GM23248 (cell line): ENCODE results near the gene CDCP2. TPM values are rescaled to one million over a fixed set of nuclear protein-coding genes. Genes with fewer than 3 reads are reported as not detected.

Experiments used
- DNase-seq: peaks from one replicate; pipeline ENCODE4 v3.0.0-alpha.2; 2015
- H2AFZ ChIP-seq: fragments of 200-600 bp; sonication (generic); 2 replicates; pipeline ENCODE4 v1.6.1; 2016; ENCODE audit warnings: antibody characterized with exemption
- H3F3A ChIP-seq: fragments of 200-600 bp; sonication (generic); 2 replicates; pipeline ENCODE4 v1.6.1; 2016; ENCODE audit warnings: mild to moderate bottlenecking, antibody characterized with exemption, mixed run types; ENCODE audit not compliant: insufficient read depth
- H3K27ac ChIP-seq: fragments of 200-600 bp; sonication (generic); 2 replicates; pipeline ENCODE4 v1.5.1; 2016; ENCODE audit warnings: mild to moderate bottlenecking
- H3K27me3 ChIP-seq: fragments of 200-600 bp; sonication (generic); replicated peaks from 2 replicates; pipeline ENCODE4 v1.6.1; 2016; ENCODE audit warnings: mild to moderate bottlenecking; ENCODE audit not compliant: insufficient read depth
- H3K36me3 ChIP-seq: fragments of 200-600 bp; sonication (generic); 2 replicates; pipeline ENCODE4 v1.6.1; 2016; ENCODE audit warnings: low read depth, mild to moderate bottlenecking
- H3K4me1 ChIP-seq: fragments of 200-600 bp; sonication (generic); 2 replicates; pipeline ENCODE4 v1.6.1; 2016; ENCODE audit warnings: mild to moderate bottlenecking; ENCODE audit not compliant: insufficient read depth
- H3K4me2 ChIP-seq: fragments of 200-600 bp; sonication (generic); one replicate; pipeline ENCODE4 v1.6.1; 2016; ENCODE audit warnings: mild to moderate bottlenecking; ENCODE audit not compliant: unreplicated experiment
- H3K4me3 ChIP-seq: fragments of 200-600 bp; sonication (generic); 2 replicates; pipeline ENCODE4 v1.5.1; 2016; ENCODE audit warnings: mild to moderate bottlenecking
- H3K79me2 ChIP-seq: fragments of 200-600 bp; sonication (generic); 2 replicates; pipeline ENCODE4 v1.6.1; 2016; ENCODE audit warnings: mild to moderate bottlenecking; ENCODE audit not compliant: insufficient read depth
- H3K9ac ChIP-seq: fragments of 200-600 bp; sonication (generic); 2 replicates; pipeline ENCODE4 v1.6.1; 2016; ENCODE audit warnings: mild to moderate bottlenecking
- H3K9me2 ChIP-seq: fragments of 200-600 bp; sonication (generic); 2 replicates; pipeline ENCODE4 v1.6.1; 2016; ENCODE audit warnings: mixed run types, mild to moderate bottlenecking, moderate library complexity; ENCODE audit not compliant: insufficient read depth
- H3K9me3 ChIP-seq: fragments of 200-600 bp; sonication (generic); one replicate; pipeline ENCODE4 v1.6.1; 2017; ENCODE audit warnings: low read depth
- H4K20me1 ChIP-seq: fragments of 200-600 bp; sonication (generic); 2 replicates; pipeline ENCODE4 v1.6.0; 2016; ENCODE audit not compliant: insufficient read depth
- EZH2 ChIP-seq: fragments of 200-600 bp; sonication (generic); IDR thresholded peaks from 2 replicates; pipeline ENCODE4 v1.6.1; 2018; ENCODE audit warnings: antibody characterized with exemption, mild to moderate bottlenecking; ENCODE audit not compliant: insufficient read depth, poor library complexity, severe bottlenecking
- EZH2phosphoT487 ChIP-seq: fragments of 200-600 bp; sonication (generic); IDR thresholded peaks from 2 replicates; pipeline ENCODE4 v1.6.1; 2018; ENCODE audit warnings: antibody characterized with exemption, moderate library complexity, mild to moderate bottlenecking, low read depth; ENCODE audit not compliant: insufficient read depth
- WGBS, 2 experiments: methylation state at CpG; one replicate each; pipeline ENCODE4 v1.1.6; 2015 to 2017; ENCODE audit warnings: low lambda C conversion rate in 2 of 2, low coverage in 1 of 2; ENCODE audit errors: missing lambda C conversion rate in 2 of 2; 5-methylcytosine and 5-hydroxymethylcytosine counted together
- in situ Hi-C: fragments of 300-500 bp; cut with MboI; formaldehyde crosslinking; loops from 2 replicates; pipeline ENCODE4 v1.15.0; 2020
- polyA plus RNA-seq: library from polyadenylated mRNA; unstranded; fragments of >200 nt; fragmentation: Nextera tagmentation; extraction: Ambion mirVana; gene quantifications from 2 replicates; pipeline ENCODE4 v1.2.1, GENCODE V29; 2016
- total RNA-seq: library from RNA; depleted of rRNA; stranded (reverse); fragments of >200 nt; shearing (Covaris generic); gene quantifications from 2 replicates; pipeline ENCODE4 v1.2.3, GENCODE V29; 2014

The CDCP2 gene
- total and polyA plus RNA-seq, 2 experiments from 2014 or later = not detected

DNA sequence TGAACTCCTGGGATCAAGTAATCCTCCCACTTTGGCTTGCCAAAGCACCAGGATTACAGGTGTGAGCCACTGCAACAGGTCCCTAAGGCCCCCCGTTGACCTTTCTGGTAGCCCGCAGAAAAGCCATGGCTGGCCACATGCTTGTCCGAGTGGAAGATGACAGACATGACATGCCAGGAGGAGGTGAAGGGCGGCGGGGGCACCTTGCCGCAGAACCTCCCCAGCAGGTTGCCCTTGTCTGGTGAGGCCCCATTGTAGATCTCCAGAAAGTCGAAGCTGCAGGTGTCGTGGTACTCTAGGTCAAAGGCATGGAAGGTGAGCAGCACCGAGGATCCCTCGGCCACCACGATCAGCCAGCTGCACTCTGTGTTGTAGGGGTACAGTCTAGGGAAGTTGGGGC, 8.4 kb downstream of the CDCP2 start:
- in situ Hi-C loops = no loop called here
- no peak for DNase-seq
- no peak overlapping the region for H3K4me2 ChIP-seq
- no peak for TF ChIP-seq EZH2phosphoT487
- TF ChIP-seq EZH2 = no peak
- no peaks in the 10 kb centered on the region for H3K36me3 ChIP-seq
- H4K20me1 ChIP-seq = no peaks in the 10 kb centered on the region
- no peak overlapping the region for H2AFZ ChIP-seq
- H3K27ac ChIP-seq = no peak overlapping the region
- no peaks in the 10 kb centered on the region for H3F3A ChIP-seq
- no peaks in the 10 kb centered on the region for H3K9me2 ChIP-seq
- H3K4me1 ChIP-seq = no peaks in the 10 kb centered on the region
- no peaks in the 10 kb centered on the region for H3K27me3 ChIP-seq
- 84 to 85% methylated on average over 10 to 11 of the region's 11 CpGs for WGBS, 2 experiments
- H3K9ac ChIP-seq = no peak overlapping the region
- no peaks in the 10 kb centered on the region for H3K9me3 ChIP-seq
- no peaks in the 10 kb centered on the region for H3K79me2 ChIP-seq
- H3K4me3 ChIP-seq = no peak overlapping the region

- in situ Hi-C loops = no loop called here
- 58 to 61% methylated on average over 9 of the region's 9 CpGs for WGBS, 2 experiments
- peaks cover 3% of the 10 kb centered on the region for H3K4me1 ChIP-seq
- no peak for TF ChIP-seq EZH2
- TF ChIP-seq EZH2phosphoT487 = no peak
- no peaks in the 10 kb centered on the region for H3K36me3 ChIP-seq
- no peaks in the 10 kb centered on the region for H3K9me2 ChIP-seq
- H3K4me3 ChIP-seq = no peak overlapping the region
- no peaks in the 10 kb centered on the region for H3K79me2 ChIP-seq
- no peak for DNase-seq
- H3K9me3 ChIP-seq = no peaks in the 10 kb centered on the region
- H3K9ac ChIP-seq = no peak overlapping the region
- no peaks in the 10 kb centered on the region for H3F3A ChIP-seq
- H3K27ac ChIP-seq = no peak overlapping the region
- no peaks in the 10 kb centered on the region for H4K20me1 ChIP-seq
- H3K27me3 ChIP-seq = no peaks in the 10 kb centered on the region
- H2AFZ ChIP-seq = no peak overlapping the region
- no peak overlapping the region for H3K4me2 ChIP-seq
Measured at GRCh38 chr1:54142146-54142900, 10.5 kb downstream of the CDCP2 start.

GRCh38 chr1:54139711-54140110, 13.1 kb downstream of the CDCP2 start:
- DNase-seq = no peak
- Histone ChIP-seq H3K4me3 (no peak overlapping the region), H3K4me2 (no peak overlapping the region), H4K20me1 (no peaks in the 10 kb centered on the region), H3K9ac (no peak overlapping the region), H3K36me3 (no peaks in the 10 kb centered on the region), H3K9me3 (no peaks in the 10 kb centered on the region), H2AFZ (no peak overlapping the region), H3K4me1 (peaks cover 6% of the 10 kb centered on the region), H3K27ac (no peak overlapping the region), H3K79me2 (no peaks in the 10 kb centered on the region), H3K9me2 (no peaks in the 10 kb centered on the region), H3K27me3 (no peaks in the 10 kb centered on the region), H3F3A (no peaks in the 10 kb centered on the region)
- WGBS, 2 experiments = 90 to 94% methylated on average over 11 to 12 of the region's 12 CpGs
- TF ChIP-seq EZH2 (no peak), EZH2phosphoT487 (no peak)
- in situ Hi-C loops = no loop called here

DNA sequence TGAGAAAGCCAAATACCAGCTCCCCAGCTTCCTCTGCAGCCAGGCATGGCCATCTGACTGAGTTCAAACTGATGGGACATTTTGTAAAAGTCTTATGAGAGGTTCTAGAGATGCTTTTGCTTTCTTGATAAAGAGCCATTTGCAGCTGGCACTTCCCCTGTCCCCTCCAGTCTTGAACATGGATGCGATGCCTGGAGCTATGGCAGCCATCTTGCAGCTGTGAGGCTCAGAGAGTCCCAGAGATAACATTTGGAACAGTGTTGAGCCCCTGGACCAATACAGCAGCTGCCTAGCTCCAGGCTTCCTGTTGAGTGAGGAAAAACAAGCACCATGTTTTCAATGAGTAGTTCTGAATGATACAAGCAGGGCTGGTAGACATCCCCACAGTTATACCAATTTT, 13.8 kb downstream of the CDCP2 start:
- DNase-seq = no peak
- TF ChIP-seq EZH2phosphoT487 = no peak
- no peak for TF ChIP-seq EZH2
- Histone ChIP-seq H3K4me2 (no peak overlapping the region), H3K9me2 (no peaks in the 10 kb centered on the region), H3K79me2 (no peaks in the 10 kb centered on the region), H3K4me1 (peaks cover 6% of the 10 kb centered on the region), H3K36me3 (no peaks in the 10 kb centered on the region), H3K9me3 (no peaks in the 10 kb centered on the region), H3K4me3 (no peak overlapping the region), H3K9ac (no peak overlapping the region), H3F3A (no peaks in the 10 kb centered on the region), H3K27me3 (no peaks in the 10 kb centered on the region), H2AFZ (no peak overlapping the region), H4K20me1 (no peaks in the 10 kb centered on the region), H3K27ac (no peak overlapping the region)
- in situ Hi-C loops = no loop called here
- WGBS, 2 experiments = 94 to 100% methylated on average over 1 of the region's 1 CpG
